ENCODE data around the gene DMRTC2. TPM values are rescaled to one million over a fixed set of nuclear protein-coding genes. Genes with fewer than 3 reads are reported as not detected.

The DMRTC2 gene
- total RNA-seq, 1 experiment from 2014 or later = not detected

DNA sequence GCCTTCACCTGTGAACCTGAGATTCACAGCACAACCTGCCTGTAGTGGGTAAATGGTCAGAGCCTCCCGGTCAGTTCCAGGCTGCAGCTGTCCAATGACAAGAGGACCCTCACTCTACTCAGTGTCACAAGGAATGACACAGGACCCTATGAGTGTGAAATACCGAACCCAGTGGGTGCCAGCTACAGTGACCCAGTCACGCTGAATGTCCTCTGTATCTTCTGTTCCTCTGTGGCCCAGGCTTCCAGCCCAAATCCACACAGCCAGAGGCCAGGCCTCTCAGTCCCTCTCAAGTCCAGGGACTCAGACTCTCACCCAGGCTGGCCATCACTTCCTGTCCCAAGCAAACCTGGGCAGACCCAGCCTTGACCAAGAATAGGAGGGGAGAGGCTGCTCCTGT, 37.7 kb upstream of the DMRTC2 start:
- no peak overlapping the region for H3K4me3 Mint-ChIP-seq
- TF ChIP-seq JUN (CRISPR knock-in tag; IDR thresholded peaks at IDR 0.05) (no peak), JAZF1 (CRISPR knock-in tag; IDR thresholded peaks at IDR 0.05) (no peak), CBFB (CRISPR knock-in tag; IDR thresholded peaks at IDR 0.05; ENCODE audit: low read depth) (no peak), FOXK1 (CRISPR knock-in tag; IDR thresholded peaks at IDR 0.05) (no peak), TEAD4 (CRISPR knock-in tag; IDR thresholded peaks at IDR 0.05) (no peak), ZBTB21 (CRISPR knock-in tag; IDR thresholded peaks at IDR 0.05; ENCODE audit: borderline replicate concordance) (no peak), ATF1 (CRISPR knock-in tag; IDR thresholded peaks at IDR 0.05) (no peak), SOX15 (CRISPR knock-in tag; IDR thresholded peaks at IDR 0.05) (no peak), TCF7 (CRISPR knock-in tag; IDR thresholded peaks at IDR 0.05; ENCODE audit: low read depth) (no peak), ELF4 (CRISPR knock-in tag; IDR thresholded peaks at IDR 0.05; ENCODE audit: low read depth) (no peak)
- TF ChIP-seq, protein P1, sequence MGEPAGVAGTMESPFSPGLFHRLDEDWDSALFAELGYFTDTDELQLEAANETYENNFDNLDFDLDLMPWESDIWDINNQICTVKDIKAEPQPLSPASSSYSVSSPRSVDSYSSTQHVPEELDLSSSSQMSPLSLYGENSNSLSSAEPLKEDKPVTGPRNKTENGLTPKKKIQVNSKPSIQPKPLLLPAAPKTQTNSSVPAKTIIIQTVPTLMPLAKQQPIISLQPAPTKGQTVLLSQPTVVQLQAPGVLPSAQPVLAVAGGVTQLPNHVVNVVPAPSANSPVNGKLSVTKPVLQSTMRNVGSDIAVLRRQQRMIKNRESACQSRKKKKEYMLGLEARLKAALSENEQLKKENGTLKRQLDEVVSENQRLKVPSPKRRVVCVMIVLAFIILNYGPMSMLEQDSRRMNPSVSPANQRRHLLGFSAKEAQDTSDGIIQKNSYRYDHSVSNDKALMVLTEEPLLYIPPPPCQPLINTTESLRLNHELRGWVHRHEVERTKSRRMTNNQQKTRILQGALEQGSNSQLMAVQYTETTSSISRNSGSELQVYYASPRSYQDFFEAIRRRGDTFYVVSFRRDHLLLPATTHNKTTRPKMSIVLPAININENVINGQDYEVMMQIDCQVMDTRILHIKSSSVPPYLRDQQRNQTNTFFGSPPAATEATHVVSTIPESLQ (CRISPR knock-in tag; IDR thresholded peaks at IDR 0.05) = no peak
- TF ChIP-seq, protein P2, sequence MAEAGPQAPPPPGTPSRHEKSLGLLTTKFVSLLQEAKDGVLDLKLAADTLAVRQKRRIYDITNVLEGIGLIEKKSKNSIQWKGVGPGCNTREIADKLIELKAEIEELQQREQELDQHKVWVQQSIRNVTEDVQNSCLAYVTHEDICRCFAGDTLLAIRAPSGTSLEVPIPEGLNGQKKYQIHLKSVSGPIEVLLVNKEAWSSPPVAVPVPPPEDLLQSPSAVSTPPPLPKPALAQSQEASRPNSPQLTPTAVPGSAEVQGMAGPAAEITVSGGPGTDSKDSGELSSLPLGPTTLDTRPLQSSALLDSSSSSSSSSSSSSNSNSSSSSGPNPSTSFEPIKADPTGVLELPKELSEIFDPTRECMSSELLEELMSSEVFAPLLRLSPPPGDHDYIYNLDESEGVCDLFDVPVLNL (CRISPR knock-in tag; IDR thresholded peaks at IDR 0.05; ENCODE audit: borderline replicate concordance, low read depth) = no peak
- TF ChIP-seq, protein P3, sequence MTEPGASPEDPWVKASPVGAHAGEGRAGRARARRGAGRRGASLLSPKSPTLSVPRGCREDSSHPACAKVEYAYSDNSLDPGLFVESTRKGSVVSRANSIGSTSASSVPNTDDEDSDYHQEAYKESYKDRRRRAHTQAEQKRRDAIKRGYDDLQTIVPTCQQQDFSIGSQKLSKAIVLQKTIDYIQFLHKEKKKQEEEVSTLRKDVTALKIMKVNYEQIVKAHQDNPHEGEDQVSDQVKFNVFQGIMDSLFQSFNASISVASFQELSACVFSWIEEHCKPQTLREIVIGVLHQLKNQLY (CRISPR knock-in tag; IDR thresholded peaks at IDR 0.05) = no peak
- TF ChIP-seq, protein P4, sequence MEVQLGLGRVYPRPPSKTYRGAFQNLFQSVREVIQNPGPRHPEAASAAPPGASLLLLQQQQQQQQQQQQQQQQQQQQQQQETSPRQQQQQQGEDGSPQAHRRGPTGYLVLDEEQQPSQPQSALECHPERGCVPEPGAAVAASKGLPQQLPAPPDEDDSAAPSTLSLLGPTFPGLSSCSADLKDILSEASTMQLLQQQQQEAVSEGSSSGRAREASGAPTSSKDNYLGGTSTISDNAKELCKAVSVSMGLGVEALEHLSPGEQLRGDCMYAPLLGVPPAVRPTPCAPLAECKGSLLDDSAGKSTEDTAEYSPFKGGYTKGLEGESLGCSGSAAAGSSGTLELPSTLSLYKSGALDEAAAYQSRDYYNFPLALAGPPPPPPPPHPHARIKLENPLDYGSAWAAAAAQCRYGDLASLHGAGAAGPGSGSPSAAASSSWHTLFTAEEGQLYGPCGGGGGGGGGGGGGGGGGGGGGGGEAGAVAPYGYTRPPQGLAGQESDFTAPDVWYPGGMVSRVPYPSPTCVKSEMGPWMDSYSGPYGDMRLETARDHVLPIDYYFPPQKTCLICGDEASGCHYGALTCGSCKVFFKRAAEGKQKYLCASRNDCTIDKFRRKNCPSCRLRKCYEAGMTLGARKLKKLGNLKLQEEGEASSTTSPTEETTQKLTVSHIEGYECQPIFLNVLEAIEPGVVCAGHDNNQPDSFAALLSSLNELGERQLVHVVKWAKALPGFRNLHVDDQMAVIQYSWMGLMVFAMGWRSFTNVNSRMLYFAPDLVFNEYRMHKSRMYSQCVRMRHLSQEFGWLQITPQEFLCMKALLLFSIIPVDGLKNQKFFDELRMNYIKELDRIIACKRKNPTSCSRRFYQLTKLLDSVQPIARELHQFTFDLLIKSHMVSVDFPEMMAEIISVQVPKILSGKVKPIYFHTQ (CRISPR knock-in tag; IDR thresholded peaks at IDR 0.05) = no peak
- TF ChIP-seq, protein P5, sequence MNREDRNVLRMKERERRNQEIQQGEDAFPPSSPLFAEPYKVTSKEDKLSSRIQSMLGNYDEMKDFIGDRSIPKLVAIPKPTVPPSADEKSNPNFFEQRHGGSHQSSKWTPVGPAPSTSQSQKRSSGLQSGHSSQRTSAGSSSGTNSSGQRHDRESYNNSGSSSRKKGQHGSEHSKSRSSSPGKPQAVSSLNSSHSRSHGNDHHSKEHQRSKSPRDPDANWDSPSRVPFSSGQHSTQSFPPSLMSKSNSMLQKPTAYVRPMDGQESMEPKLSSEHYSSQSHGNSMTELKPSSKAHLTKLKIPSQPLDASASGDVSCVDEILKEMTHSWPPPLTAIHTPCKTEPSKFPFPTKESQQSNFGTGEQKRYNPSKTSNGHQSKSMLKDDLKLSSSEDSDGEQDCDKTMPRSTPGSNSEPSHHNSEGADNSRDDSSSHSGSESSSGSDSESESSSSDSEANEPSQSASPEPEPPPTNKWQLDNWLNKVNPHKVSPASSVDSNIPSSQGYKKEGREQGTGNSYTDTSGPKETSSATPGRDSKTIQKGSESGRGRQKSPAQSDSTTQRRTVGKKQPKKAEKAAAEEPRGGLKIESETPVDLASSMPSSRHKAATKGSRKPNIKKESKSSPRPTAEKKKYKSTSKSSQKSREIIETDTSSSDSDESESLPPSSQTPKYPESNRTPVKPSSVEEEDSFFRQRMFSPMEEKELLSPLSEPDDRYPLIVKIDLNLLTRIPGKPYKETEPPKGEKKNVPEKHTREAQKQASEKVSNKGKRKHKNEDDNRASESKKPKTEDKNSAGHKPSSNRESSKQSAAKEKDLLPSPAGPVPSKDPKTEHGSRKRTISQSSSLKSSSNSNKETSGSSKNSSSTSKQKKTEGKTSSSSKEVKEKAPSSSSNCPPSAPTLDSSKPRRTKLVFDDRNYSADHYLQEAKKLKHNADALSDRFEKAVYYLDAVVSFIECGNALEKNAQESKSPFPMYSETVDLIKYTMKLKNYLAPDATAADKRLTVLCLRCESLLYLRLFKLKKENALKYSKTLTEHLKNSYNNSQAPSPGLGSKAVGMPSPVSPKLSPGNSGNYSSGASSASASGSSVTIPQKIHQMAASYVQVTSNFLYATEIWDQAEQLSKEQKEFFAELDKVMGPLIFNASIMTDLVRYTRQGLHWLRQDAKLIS (CRISPR knock-in tag; IDR thresholded peaks at IDR 0.05; ENCODE audit: borderline replicate concordance) = no peak
- DNase-seq (ENCODE audit: low spot score) (no peak), ATAC-seq (no peak)
- H3K36me3 Mint-ChIP-seq = no peaks in the 10 kb centered on the region
- no peak overlapping the region for H3K27ac Mint-ChIP-seq
- peaks cover under 1% of the 10 kb centered on the region; the same call in 1 of the 2 replicates for H3K9me3 Mint-ChIP-seq
- no peaks in the 10 kb centered on the region for H3K27me3 Mint-ChIP-seq (ENCODE audit: low read depth)
- ChIA-PET POLR2A (no interaction called here), CTCF (interaction anchor here (0.6 kb wide), 1 partner anchor 18 kb away, joined by 3 read pairs; no protein-coding TSS in a partner anchor)
- H3K4me1 Mint-ChIP-seq = peaks cover 2% of the 10 kb centered on the region; the same call in 1 of the 2 replicates
